Prostate gland (tissue), 2 donors: ENCODE data around the gene CAD.

Experiments used
- POLR2A ChIP-seq: fragments of 450-650 bp; IDR thresholded peaks from one replicate; pipeline ENCODE4 v1.6.1; 2016; ENCODE audit warnings: antibody characterized with exemption, mild to moderate bottlenecking
- POLR2AphosphoS5 ChIP-seq: sonication (generic); formaldehyde crosslinking; IDR thresholded peaks from one replicate; pipeline ENCODE4 v1.6.1; 2017; ENCODE audit warnings: antibody characterized with exemption
- TF ChIP-seq, protein P1 (sequence below), 4 experiments: fragments of 200-600 bp in 2 of 4; fragments of 450-650 bp in 2 of 4; sonication (generic) in 2 of 4; IDR thresholded peaks; 1 replicate in 3 of 4; 2 replicates in 1 of 4; pipeline ENCODE4 v1.5.1; 2016 to 2019; ENCODE audit warnings: antibody characterized with exemption in 4 of 4, mild to moderate bottlenecking in 2 of 4, moderate library complexity in 2 of 4

DNA sequence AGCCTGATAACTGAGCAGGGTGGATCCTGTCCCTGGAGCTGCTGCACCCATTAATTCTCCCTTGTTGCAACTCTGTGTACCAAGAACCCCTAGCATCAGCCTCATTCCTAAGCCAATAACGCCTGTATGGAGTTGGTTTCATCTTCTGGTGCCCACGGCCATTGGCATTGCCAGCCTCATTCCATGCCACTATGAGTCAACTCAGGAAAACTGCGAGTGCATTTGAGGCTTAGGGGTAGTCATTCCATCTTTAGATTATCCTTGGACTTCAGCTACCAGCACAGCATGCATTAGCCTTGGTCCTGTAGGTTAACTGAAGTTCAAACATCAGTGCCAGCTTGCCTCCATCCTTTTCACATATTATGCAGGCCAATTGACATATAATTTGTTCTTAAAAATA lies 63.7 kb downstream of the CAD start:
- TF ChIP-seq, protein P1, sequence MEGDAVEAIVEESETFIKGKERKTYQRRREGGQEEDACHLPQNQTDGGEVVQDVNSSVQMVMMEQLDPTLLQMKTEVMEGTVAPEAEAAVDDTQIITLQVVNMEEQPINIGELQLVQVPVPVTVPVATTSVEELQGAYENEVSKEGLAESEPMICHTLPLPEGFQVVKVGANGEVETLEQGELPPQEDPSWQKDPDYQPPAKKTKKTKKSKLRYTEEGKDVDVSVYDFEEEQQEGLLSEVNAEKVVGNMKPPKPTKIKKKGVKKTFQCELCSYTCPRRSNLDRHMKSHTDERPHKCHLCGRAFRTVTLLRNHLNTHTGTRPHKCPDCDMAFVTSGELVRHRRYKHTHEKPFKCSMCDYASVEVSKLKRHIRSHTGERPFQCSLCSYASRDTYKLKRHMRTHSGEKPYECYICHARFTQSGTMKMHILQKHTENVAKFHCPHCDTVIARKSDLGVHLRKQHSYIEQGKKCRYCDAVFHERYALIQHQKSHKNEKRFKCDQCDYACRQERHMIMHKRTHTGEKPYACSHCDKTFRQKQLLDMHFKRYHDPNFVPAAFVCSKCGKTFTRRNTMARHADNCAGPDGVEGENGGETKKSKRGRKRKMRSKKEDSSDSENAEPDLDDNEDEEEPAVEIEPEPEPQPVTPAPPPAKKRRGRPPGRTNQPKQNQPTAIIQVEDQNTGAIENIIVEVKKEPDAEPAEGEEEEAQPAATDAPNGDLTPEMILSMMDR (IDR thresholded peaks at IDR 0.05), result no peak
- TF ChIP-seq POLR2A, result no peak
- no peak for TF ChIP-seq POLR2AphosphoS5
